Large intestine (tissue), 12 donors: ENCODE results near the gene ATP6V1G1. TPM values are rescaled to one million over a fixed set of nuclear protein-coding genes. Genes with fewer than 3 reads are reported as not detected.

Source experiments
- DNase-seq, 2 donors: peaks; one replicate each; pipeline versions ENCODE4 v3.0.0 to v3.0.0-alpha.2; 2013
- H3K27ac ChIP-seq: one replicate; pipeline ENCODE4 v1.5.1; 2013; ENCODE audit warnings: low read length
- H3K27me3 ChIP-seq: 2 replicates; pipeline ENCODE4 v1.6.1; 2013; ENCODE audit warnings: low read length; ENCODE audit not compliant: control insufficient read depth, insufficient read depth
- H3K36me3 ChIP-seq: 2 replicates; pipeline ENCODE4 v1.6.1; 2013; ENCODE audit warnings: low read length; ENCODE audit not compliant: control insufficient read depth, insufficient read depth
- H3K4me1 ChIP-seq: one replicate; pipeline ENCODE4 v1.6.1; 2013; ENCODE audit warnings: low read length; ENCODE audit not compliant: control insufficient read depth, insufficient read depth
- H3K4me3 ChIP-seq: one replicate; pipeline ENCODE4 v1.5.1; 2013; ENCODE audit warnings: low read length
- H3K9me3 ChIP-seq: one replicate; pipeline ENCODE4 v1.6.1; 2013; ENCODE audit warnings: mild to moderate bottlenecking, low read depth, low read length, moderate library complexity; ENCODE audit not compliant: control insufficient read depth
- WGBS: methylation state at CpG from one replicate; pipeline ENCODE4 v1.1.5; 2013; ENCODE audit warnings: low lambda C conversion rate; ENCODE audit not compliant: insufficient coverage; 5-methylcytosine and 5-hydroxymethylcytosine counted together
- long read RNA-seq, 11 donors: transcript quantifications; one replicate each; lab custom pipeline, GENCODE V29; 2026
- polyA plus RNA-seq: library from polyadenylated mRNA; unstranded; fragments of 120-200 nt; gene quantifications from one replicate; pipeline ENCODE4 v1.2.1, GENCODE V29; 2013

The ATP6V1G1 gene
- polyA plus RNA-seq: 148 TPM
- long read RNA-seq, donor 1, transcript ATP6V1G1-201 (3 exons, 1,080 nt): major isoform, 63 of 74 reads
- long read RNA-seq, donor 1, partial matches to known transcripts: 11 of 74 reads
- long read RNA-seq, donor 1, other reads (novel, unspliced or antisense): 0 of 74 reads
- long read RNA-seq, donor 2, transcript ATP6V1G1-201 (3 exons, 1,080 nt): major isoform, 120 of 138 reads
- long read RNA-seq, donor 2, partial matches to known transcripts: 18 of 138 reads
- long read RNA-seq, donor 2, other reads (novel, unspliced or antisense): 0 of 138 reads
- long read RNA-seq, donor 3: 0 reads
- long read RNA-seq, donor 4, transcript ATP6V1G1-201 (3 exons, 1,080 nt): major isoform, 24 of 24 reads
- long read RNA-seq, donor 4, partial matches to known transcripts: 0 of 24 reads
- long read RNA-seq, donor 4, other reads (novel, unspliced or antisense): 0 of 24 reads
- long read RNA-seq, donor 5, transcript ATP6V1G1-201 (3 exons, 1,080 nt): major isoform, 78 of 94 reads
- long read RNA-seq, donor 5, partial matches to known transcripts: 16 of 94 reads
- long read RNA-seq, donor 5, other reads (novel, unspliced or antisense): 0 of 94 reads
- long read RNA-seq, donor 6, transcript ATP6V1G1-201 (3 exons, 1,080 nt): major isoform, 145 of 178 reads
- long read RNA-seq, donor 6, partial matches to known transcripts: 33 of 178 reads
- long read RNA-seq, donor 6, other reads (novel, unspliced or antisense): 0 of 178 reads
- long read RNA-seq, donor 7, transcript ATP6V1G1-201 (3 exons, 1,080 nt): major isoform, 79 of 92 reads
- long read RNA-seq, donor 7, partial matches to known transcripts: 13 of 92 reads
- long read RNA-seq, donor 7, other reads (novel, unspliced or antisense): 0 of 92 reads
- long read RNA-seq, donor 8, transcript ATP6V1G1-201 (3 exons, 1,080 nt): major isoform, 166 of 205 reads
- long read RNA-seq, donor 8, partial matches to known transcripts: 39 of 205 reads
- long read RNA-seq, donor 8, other reads (novel, unspliced or antisense): 0 of 205 reads
- long read RNA-seq, donor 9, transcript ATP6V1G1-201 (3 exons, 1,080 nt): major isoform, 148 of 177 reads
- long read RNA-seq, donor 9, partial matches to known transcripts: 29 of 177 reads
- long read RNA-seq, donor 9, other reads (novel, unspliced or antisense): 0 of 177 reads
- long read RNA-seq, donor 10, transcript ATP6V1G1-201 (3 exons, 1,080 nt): major isoform, 148 of 155 reads
- long read RNA-seq, donor 10, partial matches to known transcripts: 7 of 155 reads
- long read RNA-seq, donor 10, other reads (novel, unspliced or antisense): 0 of 155 reads
- long read RNA-seq, donor 11, transcript ATP6V1G1-201 (3 exons, 1,080 nt): major isoform, 102 of 109 reads
- long read RNA-seq, donor 11, partial matches to known transcripts: 7 of 109 reads
- long read RNA-seq, donor 11, other reads (novel, unspliced or antisense): 0 of 109 reads

- Histone ChIP-seq H3K4me1 (peaks cover 15% of the 10 kb centered on the region), H3K27me3 (no peaks in the 10 kb centered on the region), H3K4me3 (peak within 1 kb of the TSS; percentile 89), H3K36me3 (peaks cover 2% of the 10 kb centered on the region), H3K9me3 (no peaks in the 10 kb centered on the region), H3K27ac (peak within 1 kb of the TSS; percentile 91)
- no CpG with 5 or more reads among the region's 52 CpGs for WGBS
- peak; percentile 100 for DNase-seq
Measured at GRCh38 chr9:114587345-114588202, at the start of gene ATP6V1G1. TSS of gene ATP6V1G1 (plus strand) at chr9:114587769. CDS start at chr9:114587839, 70 bp downstream.

- Histone ChIP-seq H3K36me3 (no peaks in the 10 kb centered on the region), H3K27ac (no peak overlapping the region), H3K4me1 (no peaks in the 10 kb centered on the region), H3K27me3 (peaks cover 2% of the 10 kb centered on the region), H3K9me3 (no peaks in the 10 kb centered on the region), H3K4me3 (no peak overlapping the region)
- WGBS: no CpG with 5 or more reads among the region's 5 CpGs
- peak; percentile 70 to 77 for DNase-seq
Measured at GRCh38 chr9:114538241-114538640, 49.3 kb upstream of the ATP6V1G1 start.

GRCh38 chr9:114539701-114540380, 47.7 kb upstream of the ATP6V1G1 start:
- DNase-seq: no peak

GRCh38 chr9:114545055-114545454, 42.5 kb upstream of the ATP6V1G1 start:
- Histone ChIP-seq H3K9me3 (peaks cover 3% of the 10 kb centered on the region), H3K27ac (no peak overlapping the region), H3K36me3 (no peaks in the 10 kb centered on the region), H3K27me3 (peaks cover 17% of the 10 kb centered on the region), H3K4me3 (no peak overlapping the region), H3K4me1 (no peaks in the 10 kb centered on the region)
- no peak for DNase-seq
- 76% methylated on average over 2 of the region's 5 CpGs for WGBS

More at GRCh38 chr9:114539701-114540380, 47.7 kb upstream of the ATP6V1G1 start:
- Histone ChIP-seq H3K36me3 (no peaks in the 10 kb centered on the region), H3K27me3 (peaks cover 5% of the 10 kb centered on the region), H3K9me3 (no peaks in the 10 kb centered on the region), H3K4me1 (no peaks in the 10 kb centered on the region), H3K4me3 (no peak overlapping the region), H3K27ac (no peak overlapping the region)
- 48% methylated on average over 2 of the region's 9 CpGs for WGBS

- no peak overlapping the region for H3K27ac ChIP-seq
- DNase-seq: no peak
- H3K4me1 ChIP-seq: peaks cover 3% of the 10 kb centered on the region
- H3K9me3 ChIP-seq: peaks cover 3% of the 10 kb centered on the region
- no peak overlapping the region for H3K4me3 ChIP-seq
- H3K36me3 ChIP-seq: no peaks in the 10 kb centered on the region
- peaks cover 17% of the 10 kb centered on the region for H3K27me3 ChIP-seq
Measured at GRCh38 chr9:114546851-114547250, 40.7 kb upstream of the ATP6V1G1 start.

- no peak for DNase-seq
- Histone ChIP-seq H3K4me1 (peaks cover 3% of the 10 kb centered on the region), H3K9me3 (peaks cover 3% of the 10 kb centered on the region), H3K4me3 (no peak overlapping the region), H3K27me3 (peaks cover 14% of the 10 kb centered on the region), H3K36me3 (no peaks in the 10 kb centered on the region), H3K27ac (no peak overlapping the region)
- 92% methylated on average over 2 of the region's 9 CpGs for WGBS
Measured at GRCh38 chr9:114549697-114550330, 37.8 kb upstream of the ATP6V1G1 start.

GRCh38 chr9:114551750-114552685, 35.6 kb upstream of the ATP6V1G1 start:
- Histone ChIP-seq H3K4me3 (no peak overlapping the region), H3K9me3 (peaks cover 3% of the 10 kb centered on the region), H3K4me1 (peaks cover 3% of the 10 kb centered on the region), H3K27ac (peak overlapping the region; percentile 25), H3K36me3 (no peaks in the 10 kb centered on the region), H3K27me3 (peaks cover 6% of the 10 kb centered on the region)
- 100% methylated on average over 1 of the region's 6 CpGs for WGBS
- DNase-seq: peak; percentile 79 to 86

- no peak for DNase-seq
- Histone ChIP-seq H3K27me3 (peaks cover 6% of the 10 kb centered on the region), H3K36me3 (no peaks in the 10 kb centered on the region), H3K4me3 (no peak overlapping the region), H3K27ac (no peak overlapping the region), H3K9me3 (peaks cover 3% of the 10 kb centered on the region), H3K4me1 (peaks cover 3% of the 10 kb centered on the region)
- WGBS: no CpG with 5 or more reads among the region's 5 CpGs
Measured at GRCh38 chr9:114552706-114553105, 34.9 kb upstream of the ATP6V1G1 start.
